Epidermal melanocyte (primary cell): Measurements from ENCODE around the gene TNNI3K.

Experiments used
- DNase-seq: peaks from one replicate; pipeline ENCODE4 v3.0.0; 2011; ENCODE audit warnings: low spot score; ENCODE audit not compliant: insufficient read length

TNNI3K gene

GRCh38 chr1:74280642-74281396 lies 45.6 kb downstream of the TNNI3K start:
- no peak for DNase-seq

DNA sequence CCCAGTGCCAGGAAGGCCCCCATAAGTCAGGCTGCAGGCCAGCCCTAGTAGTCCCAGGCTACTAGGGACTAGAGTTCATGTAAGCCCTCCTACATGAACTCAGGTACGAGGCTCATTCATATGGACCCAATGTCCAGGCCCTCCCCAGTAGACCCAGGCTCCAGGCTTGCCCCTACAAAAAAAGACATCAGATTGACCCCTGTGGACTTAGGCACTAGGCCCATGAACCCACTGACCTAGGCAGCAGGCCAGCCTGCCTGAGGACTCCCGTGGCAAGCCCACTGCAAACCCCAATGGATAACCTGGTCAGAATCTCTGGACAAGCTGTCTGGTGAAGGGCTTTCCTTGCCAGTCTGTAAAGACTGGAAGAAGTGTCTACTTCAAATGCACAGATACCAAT lies 51.2 kb downstream of the TNNI3K start:
- DNase-seq = no peak

DNA sequence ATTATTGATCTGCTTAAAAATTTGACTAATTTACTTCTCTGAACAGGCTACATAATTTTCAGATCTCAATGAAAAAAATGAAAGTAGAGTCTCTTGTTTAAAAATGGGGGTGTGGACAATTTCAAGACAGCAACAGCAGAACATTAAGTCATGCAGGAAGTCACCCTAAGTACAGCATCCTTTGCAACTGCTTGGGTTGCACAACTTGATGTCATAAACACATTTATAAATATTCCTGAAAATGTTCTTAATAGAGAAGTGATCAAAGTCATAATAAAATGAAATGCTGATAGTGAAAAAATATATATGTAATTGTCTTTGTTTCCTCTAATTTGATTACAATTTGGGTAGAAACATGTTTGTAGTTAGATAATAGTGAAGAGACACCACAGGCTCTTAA lies 79.3 kb downstream of the TNNI3K start:
- no peak for DNase-seq

- no peak for DNase-seq
Measured at GRCh38 chr1:74316302-74316701, 81.1 kb downstream of the TNNI3K start.

DNA sequence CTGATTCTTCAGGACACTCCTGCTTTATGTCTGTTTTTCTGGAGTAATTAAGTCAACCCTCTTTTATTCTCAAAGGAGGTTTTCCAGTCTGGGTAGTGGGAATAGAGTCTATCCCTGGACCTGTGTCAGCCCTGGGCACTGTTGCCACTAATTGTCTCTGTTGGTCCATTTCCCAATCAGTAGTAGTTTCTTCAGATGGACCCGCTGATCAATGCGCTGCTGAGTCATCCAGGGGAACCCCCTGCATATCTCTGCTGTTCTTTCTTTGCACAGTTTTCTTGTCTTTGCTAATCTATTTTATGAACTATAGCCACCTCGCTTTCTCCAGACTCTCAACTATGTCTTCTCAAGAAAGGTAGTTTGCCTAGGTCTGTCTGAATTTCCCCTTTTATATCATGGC lies 82.5 kb downstream of the TNNI3K start:
- no peak for DNase-seq

- no peak for DNase-seq
Measured at GRCh38 chr1:74323937-74324473, 88.8 kb downstream of the TNNI3K start.

GRCh38 chr1:74324684-74325448 lies 89.7 kb downstream of the TNNI3K start:
- DNase-seq = no peak

DNA sequence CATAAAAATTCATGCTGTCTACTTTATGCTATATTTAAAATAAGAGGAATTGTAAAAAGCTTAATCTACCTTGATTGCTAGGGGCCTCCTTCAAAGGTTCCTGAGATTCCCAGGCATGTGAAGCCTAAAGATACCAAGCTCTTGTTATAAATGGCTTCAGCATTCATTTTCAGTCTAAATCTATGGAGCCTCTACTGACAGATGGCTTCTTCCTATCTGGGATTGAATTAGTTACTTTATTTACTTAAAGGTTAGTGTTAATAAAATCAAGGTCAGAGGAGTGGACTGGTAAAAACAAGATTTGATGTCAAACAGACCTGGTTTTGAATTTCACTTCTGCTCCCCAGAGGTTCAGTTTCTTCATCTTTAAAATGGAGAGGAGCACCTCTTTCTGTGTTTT lies 93.7 kb downstream of the TNNI3K start:
- DNase-seq = no peak

- DNase-seq = no peak
Measured at GRCh38 chr1:74333244-74333643, 98.1 kb downstream of the TNNI3K start.

GRCh38 chr1:74334147-74334546 lies 99.0 kb downstream of the TNNI3K start:
- no peak for DNase-seq

- DNase-seq = no peak
Measured at GRCh38 chr1:74340656-74341055, 105.5 kb downstream of the TNNI3K start.

- DNase-seq = no peak
Measured at GRCh38 chr1:74341702-74342339, 106.6 kb downstream of the TNNI3K start.

DNA sequence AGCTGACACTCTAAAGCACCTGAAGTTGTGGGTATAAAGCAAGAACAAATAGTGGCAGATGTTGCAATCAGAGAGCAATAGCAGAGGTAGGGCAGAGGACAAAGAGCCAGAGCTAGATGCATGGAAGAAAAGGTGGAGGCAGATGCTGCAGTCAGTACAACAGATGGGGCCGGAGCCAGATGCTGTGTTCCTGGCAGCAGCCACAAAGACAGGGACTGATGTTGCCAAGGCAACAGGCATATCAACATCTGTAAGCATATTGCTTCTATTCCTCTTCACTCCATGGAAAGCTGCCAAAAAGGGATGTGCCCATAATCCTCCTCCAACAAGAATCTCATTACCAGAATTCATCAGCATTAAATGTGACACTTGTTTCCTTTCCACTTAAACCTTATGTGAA lies 108.0 kb downstream of the TNNI3K start:
- no peak for DNase-seq

GRCh38 chr1:74344387-74344786 lies 109.2 kb downstream of the TNNI3K start:
- DNase-seq = no peak

DNA sequence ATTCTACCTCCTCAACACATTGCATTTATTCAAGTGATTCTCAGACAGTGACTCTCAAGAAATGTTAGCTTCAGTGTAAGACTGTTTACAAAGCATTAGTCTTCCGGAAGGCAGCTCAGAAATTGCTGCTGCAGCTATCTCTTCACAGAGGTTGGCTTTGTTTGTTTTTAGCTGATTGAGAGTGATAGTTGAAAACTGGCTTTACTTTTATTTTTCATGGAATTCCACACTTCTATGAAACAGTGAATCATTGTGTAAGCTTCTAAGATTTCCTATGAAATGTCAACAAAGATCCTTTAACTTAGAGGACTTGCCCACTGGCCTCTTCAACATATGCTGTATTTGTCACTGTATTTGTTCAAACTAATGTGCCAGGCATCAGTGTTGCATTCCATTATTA lies 121.3 kb downstream of the TNNI3K start:
- peak; percentile 32 for DNase-seq

GRCh38 chr1:74357150-74357549 lies 122.0 kb downstream of the TNNI3K start:
- DNase-seq = no peak

GRCh38 chr1:74357756-74358155 lies 122.6 kb downstream of the TNNI3K start:
- no peak for DNase-seq

GRCh38 chr1:74362691-74363090 lies 127.5 kb downstream of the TNNI3K start:
- no peak for DNase-seq

- no peak for DNase-seq
Measured at GRCh38 chr1:74363220-74363619, 128.0 kb downstream of the TNNI3K start.

DNA sequence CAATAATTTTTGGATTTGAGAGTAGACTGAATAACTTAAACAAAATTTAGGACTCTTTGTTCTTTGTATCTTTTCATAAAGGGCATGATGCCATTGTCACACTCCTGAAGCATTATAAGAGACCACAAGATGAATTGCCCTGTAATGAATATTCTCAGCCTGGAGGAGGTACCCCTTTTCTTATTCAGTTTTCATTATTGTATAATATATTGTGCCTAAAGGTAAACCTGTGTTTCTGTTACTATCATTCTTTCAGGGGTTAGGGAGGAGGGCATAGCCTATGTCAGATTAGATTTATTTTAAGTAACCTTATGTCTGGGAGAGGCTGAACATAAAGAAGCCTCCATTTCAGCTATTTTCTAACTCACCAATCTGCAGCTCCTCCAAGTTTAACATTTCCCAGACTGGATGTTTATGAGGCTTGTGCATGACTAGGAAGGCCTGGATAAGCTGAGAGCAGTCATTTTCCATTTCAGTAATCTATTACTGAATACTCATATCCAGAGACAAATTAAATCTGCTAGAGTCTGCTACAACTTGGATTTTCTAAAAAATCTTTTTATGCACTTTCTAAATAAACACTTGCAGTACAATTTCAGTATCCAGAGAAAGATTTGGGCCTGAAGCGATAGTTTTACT lies 132.1 kb downstream of the TNNI3K start:
- DNase-seq = no peak

GRCh38 chr1:74368335-74368734 lies 133.1 kb downstream of the TNNI3K start:
- no peak for DNase-seq

DNA sequence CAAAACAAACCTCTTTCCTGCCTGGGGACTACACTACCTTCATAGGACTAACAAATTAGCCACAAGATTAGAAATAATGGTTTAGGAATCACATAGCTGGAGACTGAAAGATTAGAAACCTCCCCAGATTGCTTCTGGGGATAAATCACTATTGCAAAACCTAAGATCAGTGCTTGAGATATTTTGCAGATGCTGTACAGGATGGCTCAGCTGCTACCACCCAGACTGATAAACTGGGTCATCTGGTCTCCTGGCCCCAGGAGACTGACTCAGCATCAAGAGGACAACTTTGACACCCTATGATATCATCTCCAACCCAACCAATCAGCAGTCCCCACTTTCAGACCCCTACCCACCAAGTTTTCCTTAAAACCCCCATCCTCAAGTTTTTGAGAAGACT lies 140.2 kb downstream of the TNNI3K start:
- no peak for DNase-seq
